ENCODE results near the gene SPIRE1. TPM values are rescaled to one million over a fixed set of nuclear protein-coding genes. Genes with fewer than 3 reads are reported as not detected.

Gene SPIRE1
- total and polyA plus RNA-seq, 2 of the 4 experiments (the other 2 are of a cell fraction) = 11.6 to 31.4 TPM

GRCh38 chr18:12430137-12430990 lies 227.5 kb downstream of the SPIRE1 start:
- H3K4me3 ChIP-seq (ENCODE audit: insufficient read depth, low read depth, low read length) = no peak overlapping the region
- no peak overlapping the region for H3K56ac ChIP-seq (ENCODE audit: extremely low read depth, insufficient read depth, low read length)
- peaks cover 24% of the 10 kb centered on the region for H3K36me3 ChIP-seq (ENCODE audit: control insufficient read depth, insufficient read depth, low read length)
- ATAC-seq (ENCODE audit: low read depth) (no peak), DNase-seq (no peak)
- H2AFZ ChIP-seq (replicated peaks; ENCODE audit: low read length, poor library complexity) = no peak overlapping the region
- no peak overlapping the region for H3K23ac ChIP-seq (ENCODE audit: low read depth, low read length)
- H3K9me3 ChIP-seq (ENCODE audit: control insufficient read depth, insufficient read depth, low read length) = peaks cover 6% of the 10 kb centered on the region
- H4K91ac ChIP-seq (ENCODE audit: insufficient read depth, low read depth, low read length) = no peak overlapping the region
- no peak overlapping the region for H2AK5ac ChIP-seq (ENCODE audit: low read depth, low read length)
- CTCF ChIA-PET = no interaction called here
- H3K9me1 ChIP-seq (ENCODE audit: insufficient read depth, low read length) = peaks cover 14% of the 10 kb centered on the region
- H3K18ac ChIP-seq (ENCODE audit: low read depth, low read length) = no peak overlapping the region
- no peaks in the 10 kb centered on the region for H3K27me3 ChIP-seq (ENCODE audit: control insufficient read depth, insufficient read depth, low read length)
- H4K8ac ChIP-seq (ENCODE audit: low read depth in 2 of 2, low read length in 2 of 2) = no peak overlapping the region
- no peak overlapping the region for H3K4ac ChIP-seq (ENCODE audit: low read depth, low read length)
- POLR2A ChIA-PET (ENCODE audit: unreplicated experiment) = no interaction called here
- H2BK5ac ChIP-seq (ENCODE audit: low read depth, low read length, poor library complexity, severe bottlenecking) = peak overlapping the region; percentile 87
- H4K5ac ChIP-seq (ENCODE audit: low read depth, low read length) = no peak overlapping the region
- no peak overlapping the region for H2BK20ac ChIP-seq (ENCODE audit: low read depth, low read length)
- no peak overlapping the region for H2AK9ac ChIP-seq (replicated peaks; ENCODE audit: low read depth, low read length, poor library complexity)
- H4K20me1 ChIP-seq (ENCODE audit: insufficient read depth, low read length) = no peaks in the 10 kb centered on the region
- intact Hi-C loops (cut with micrococcal nuclease) = no loop called here
- no peak overlapping the region for H3K27ac ChIP-seq (ENCODE audit: insufficient read depth, low read length)
- no peak overlapping the region; the same call in 1 of the 2 replicates for H3K14ac ChIP-seq (replicated peaks; ENCODE audit: low read depth, low read length)
- in situ Hi-C loops (cut with MboI; ENCODE audit: low sequenced_read_pairs) = loop anchor here (10.0 kb wide), 1 partner anchor 56 kb away; the partner anchor contains the start of gene AFG3L2
- WGBS, 2 experiments (ENCODE audit: extremely low coverage in 2 of 2, insufficient read length in 1 of 2) = 96% methylated on average over 4 of the region's 8 CpGs; no CpG with 5 or more reads in 1 of the 2 experiments
- no TSS peak for BruUV-seq (replicated peaks)
- H3K79me1 ChIP-seq (ENCODE audit: low read depth in 1 of 2, low read length in 2 of 2) = peaks cover 0 to 4% of the 10 kb centered on the region in 2 experiments; a peak in 1 of 4 replicates
- dilution Hi-C loops (cut with HindIII; ENCODE audit: low sequenced_read_pairs, unreplicated experiment) = loop anchor here (25.0 kb wide), 1 partner anchor 357 kb away; no protein-coding TSS in a partner anchor
- H2BK120ac ChIP-seq (ENCODE audit: low read depth, low read length) = no peak overlapping the region
- H3K4me1 ChIP-seq (ENCODE audit: control insufficient read depth, insufficient read depth, low read length) = no peaks in the 10 kb centered on the region
- no peak overlapping the region for H3K4me2 ChIP-seq (ENCODE audit: low read depth, low read length)
- H2BK15ac ChIP-seq (ENCODE audit: low read depth, low read length) = no peak overlapping the region
- H3K9ac ChIP-seq (ENCODE audit: low read depth, low read length) = no peak overlapping the region
- TF ChIP-seq ELK1 (IDR thresholded peaks at IDR 0.05; ENCODE audit: borderline replicate concordance, low read depth, low read length) (no peak), MAZ (IDR thresholded peaks at IDR 0.05; ENCODE audit: borderline replicate concordance, low read depth, low read length) (no peak), CEBPB (IDR thresholded peaks at IDR 0.05; ENCODE audit: low read depth, low read length) (no peak), BHLHE40 (IDR thresholded peaks at IDR 0.05; ENCODE audit: low read depth, low read length) (no peak), NFE2L2 (IDR thresholded peaks at IDR 0.05; ENCODE audit: low read depth, low read length) (no peak), RCOR1 (IDR thresholded peaks at IDR 0.05; ENCODE audit: insufficient replicate concordance, low read length) (no peak), CHD1 (IDR thresholded peaks at IDR 0.05; ENCODE audit: low read depth, low read length) (no peak), POLR2A (IDR thresholded peaks at IDR 0.05; ENCODE audit: low read depth, low read length) (no peak), SMC3 (IDR thresholded peaks at IDR 0.05; ENCODE audit: low read depth, low read length) (no peak), MXI1 (IDR thresholded peaks at IDR 0.05; ENCODE audit: borderline replicate concordance, low read depth, low read length) (no peak), FOS (IDR thresholded peaks at IDR 0.05; ENCODE audit: low read depth, low read length) (no peak)
- TF ChIP-seq, protein P1, sequence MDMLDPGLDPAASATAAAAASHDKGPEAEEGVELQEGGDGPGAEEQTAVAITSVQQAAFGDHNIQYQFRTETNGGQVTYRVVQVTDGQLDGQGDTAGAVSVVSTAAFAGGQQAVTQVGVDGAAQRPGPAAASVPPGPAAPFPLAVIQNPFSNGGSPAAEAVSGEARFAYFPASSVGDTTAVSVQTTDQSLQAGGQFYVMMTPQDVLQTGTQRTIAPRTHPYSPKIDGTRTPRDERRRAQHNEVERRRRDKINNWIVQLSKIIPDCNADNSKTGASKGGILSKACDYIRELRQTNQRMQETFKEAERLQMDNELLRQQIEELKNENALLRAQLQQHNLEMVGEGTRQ (IDR thresholded peaks at IDR 0.05; ENCODE audit: low read depth, low read length) = no peak

All from IMR-90 (cell line).